Epithelial cell of proximal tubule (primary cell): ENCODE results near the gene KSR2. TPM values are rescaled to one million over a fixed set of nuclear protein-coding genes. Genes with fewer than 3 reads are reported as not detected.

Experiments
- DNase-seq: peaks from one replicate; pipeline ENCODE4 v3.0.0-alpha.2; 2011; ENCODE audit warnings: low read depth
- H3K4me3 ChIP-seq: 2 replicates; pipeline ENCODE4 v1.5.1; 2011; ENCODE audit warnings: low read depth, mild to moderate bottlenecking, low read length
- total RNA-seq: library from RNA; depleted of rRNA; stranded (reverse); fragments of >200 nt; gene quantifications from 2 replicates; pipeline ENCODE4 v1.2.3, GENCODE V29; 2015
- TF ChIP-seq, protein P1 (sequence below): conservative IDR thresholded peaks from 2 replicates; pipeline ENCODE4 v1.5.1; 2012; ENCODE audit warnings: low read depth, mild to moderate bottlenecking, low read length

Gene KSR2
- total RNA-seq, 1 donor from 2014 or later: 0.29 TPM

DNA sequence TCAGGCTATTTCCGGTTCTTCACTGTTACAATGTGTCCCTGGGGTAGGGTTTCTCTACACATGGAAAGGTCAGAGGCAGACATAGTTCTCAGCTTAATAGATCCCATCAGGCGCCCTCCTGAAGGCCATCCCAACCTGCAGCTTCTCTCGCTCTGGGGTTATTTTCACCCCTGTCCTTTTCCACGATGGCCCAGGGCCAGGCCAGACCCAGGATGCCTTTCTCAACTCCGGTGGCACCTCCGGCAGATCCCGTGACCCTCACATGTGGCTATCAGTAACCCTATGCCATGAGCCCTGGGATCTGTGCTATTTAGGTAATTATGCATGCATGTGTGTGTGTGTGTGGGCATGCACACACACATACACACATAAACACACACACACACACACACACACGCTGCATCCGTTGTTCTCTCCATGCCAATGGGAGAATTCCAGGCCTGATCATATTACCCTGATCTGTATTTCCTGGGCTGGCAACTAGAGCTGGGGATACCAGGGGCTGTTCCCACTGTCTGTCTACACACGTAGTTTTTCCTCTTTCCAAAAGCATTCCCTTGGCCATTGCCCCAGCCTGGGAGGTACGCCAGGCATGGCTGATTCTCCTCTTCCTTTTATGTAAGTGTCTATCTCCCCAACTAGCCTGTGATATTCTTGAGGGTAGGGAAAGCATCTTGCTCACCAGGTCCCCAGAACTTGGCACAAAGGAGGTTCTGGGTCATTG is 556.2 kb downstream of the KSR2 start:
- DNase-seq: no peak
- H3K4me3 ChIP-seq: no peak overlapping the region
- TF ChIP-seq, protein P1, sequence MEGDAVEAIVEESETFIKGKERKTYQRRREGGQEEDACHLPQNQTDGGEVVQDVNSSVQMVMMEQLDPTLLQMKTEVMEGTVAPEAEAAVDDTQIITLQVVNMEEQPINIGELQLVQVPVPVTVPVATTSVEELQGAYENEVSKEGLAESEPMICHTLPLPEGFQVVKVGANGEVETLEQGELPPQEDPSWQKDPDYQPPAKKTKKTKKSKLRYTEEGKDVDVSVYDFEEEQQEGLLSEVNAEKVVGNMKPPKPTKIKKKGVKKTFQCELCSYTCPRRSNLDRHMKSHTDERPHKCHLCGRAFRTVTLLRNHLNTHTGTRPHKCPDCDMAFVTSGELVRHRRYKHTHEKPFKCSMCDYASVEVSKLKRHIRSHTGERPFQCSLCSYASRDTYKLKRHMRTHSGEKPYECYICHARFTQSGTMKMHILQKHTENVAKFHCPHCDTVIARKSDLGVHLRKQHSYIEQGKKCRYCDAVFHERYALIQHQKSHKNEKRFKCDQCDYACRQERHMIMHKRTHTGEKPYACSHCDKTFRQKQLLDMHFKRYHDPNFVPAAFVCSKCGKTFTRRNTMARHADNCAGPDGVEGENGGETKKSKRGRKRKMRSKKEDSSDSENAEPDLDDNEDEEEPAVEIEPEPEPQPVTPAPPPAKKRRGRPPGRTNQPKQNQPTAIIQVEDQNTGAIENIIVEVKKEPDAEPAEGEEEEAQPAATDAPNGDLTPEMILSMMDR: no peak

DNA sequence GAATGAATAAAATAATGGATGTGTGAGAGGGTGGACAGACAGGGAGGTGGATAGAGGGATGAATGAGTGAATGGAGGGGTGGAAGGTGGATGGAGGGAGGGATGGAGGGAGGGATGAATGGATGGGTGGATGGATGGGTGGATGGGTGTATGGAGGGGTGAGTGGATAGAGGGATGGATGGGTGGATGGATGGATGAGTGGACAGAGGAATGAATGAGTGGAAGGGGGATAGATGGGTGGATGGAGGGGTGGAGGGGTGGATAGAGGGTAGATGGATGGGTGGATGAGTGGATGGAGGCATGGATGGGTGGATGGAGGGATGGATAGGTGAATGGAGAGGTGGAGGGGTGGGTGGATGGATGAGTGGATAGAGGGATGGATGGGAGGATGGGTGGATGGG is 559.5 kb downstream of the KSR2 start:
- TF ChIP-seq, protein P1: no peak
- no peak overlapping the region for H3K4me3 ChIP-seq
- DNase-seq: no peak

DNA sequence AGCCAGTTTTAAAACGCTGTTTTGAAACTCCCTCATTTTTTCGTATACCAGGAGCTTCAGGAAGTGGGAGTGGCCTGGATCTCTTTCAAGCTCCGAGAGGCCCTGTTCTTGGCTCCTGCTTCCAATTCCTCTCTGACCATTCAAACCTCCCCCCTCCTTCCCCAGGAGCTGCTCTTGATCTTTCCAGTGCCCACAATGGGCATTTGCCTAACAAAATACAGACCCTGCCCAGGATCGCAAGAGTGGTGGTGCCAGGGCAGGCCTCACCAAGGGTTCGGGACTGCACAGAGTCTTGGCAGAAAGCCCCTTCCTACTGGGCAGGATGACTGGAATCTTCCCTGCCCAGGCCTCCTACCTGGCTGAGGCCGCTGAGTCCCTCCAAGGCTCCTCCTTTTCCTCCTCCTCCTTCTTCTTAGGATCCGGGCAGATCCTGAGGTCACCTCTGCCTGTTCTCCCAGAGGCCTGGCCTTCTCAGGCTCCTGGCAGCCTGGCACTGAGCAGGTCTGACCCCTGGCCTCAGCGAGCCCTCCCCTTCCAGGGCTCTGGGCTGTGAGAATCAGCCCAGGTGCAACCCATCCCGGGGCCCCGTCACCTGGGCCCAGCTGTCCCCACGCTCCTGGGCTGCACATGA is 560.5 kb downstream of the KSR2 start:
- H3K4me3 ChIP-seq: no peak overlapping the region
- DNase-seq: peak; percentile 2
- TF ChIP-seq, protein P1: no peak

DNA sequence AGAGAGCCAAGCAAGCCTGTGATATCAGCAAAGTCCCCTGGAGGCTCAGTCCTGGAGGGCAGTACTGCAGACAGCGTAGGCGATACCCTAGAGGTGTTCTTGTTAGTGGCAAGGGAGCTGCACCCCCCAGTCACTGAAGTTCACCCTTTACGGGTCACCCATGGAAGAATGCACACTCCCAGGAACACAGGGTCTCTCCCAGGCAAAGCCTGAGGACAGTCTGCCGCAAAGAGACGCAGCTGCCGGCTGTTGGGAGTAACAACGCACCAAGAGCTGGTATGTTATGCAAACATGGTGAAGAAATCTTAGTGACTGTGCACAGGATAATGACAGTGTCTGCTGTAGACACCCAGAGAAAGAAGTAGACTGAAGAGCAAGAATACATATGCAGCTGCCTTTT is 563.9 kb downstream of the KSR2 start:
- TF ChIP-seq, protein P1: no peak
- DNase-seq: no peak
- H3K4me3 ChIP-seq: no peak overlapping the region

DNA sequence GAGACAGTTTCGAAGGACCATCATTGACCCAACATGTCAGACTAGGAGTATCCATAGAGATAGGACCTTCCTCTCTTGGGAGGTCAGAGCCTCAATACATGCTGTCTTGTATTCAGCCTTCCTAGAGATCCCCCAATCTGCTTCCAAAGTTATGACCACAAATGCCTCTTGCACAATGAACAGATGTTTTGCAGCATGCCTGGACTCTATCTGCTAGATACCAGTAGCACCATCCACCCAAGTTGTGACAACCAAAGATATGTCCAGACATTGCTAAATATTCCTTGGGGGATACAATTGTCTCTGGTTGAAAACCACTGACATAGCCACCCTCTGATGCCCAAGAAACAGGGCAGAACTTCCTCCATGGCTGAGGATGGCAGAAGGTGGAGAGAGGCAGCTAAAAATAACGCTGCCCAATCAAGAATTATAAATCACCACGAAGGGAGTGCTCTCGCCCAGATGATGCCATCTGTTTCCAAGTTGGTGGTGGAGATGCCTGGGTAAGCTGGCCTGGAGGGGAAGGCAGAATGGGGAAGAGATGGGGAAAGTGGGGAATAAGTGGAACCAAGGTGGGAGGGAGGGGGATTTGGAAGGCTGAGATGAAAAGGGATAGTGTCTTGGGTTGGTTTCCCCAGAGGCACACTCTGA is 564.5 kb downstream of the KSR2 start:
- DNase-seq: no peak
- TF ChIP-seq, protein P1: no peak

DNA sequence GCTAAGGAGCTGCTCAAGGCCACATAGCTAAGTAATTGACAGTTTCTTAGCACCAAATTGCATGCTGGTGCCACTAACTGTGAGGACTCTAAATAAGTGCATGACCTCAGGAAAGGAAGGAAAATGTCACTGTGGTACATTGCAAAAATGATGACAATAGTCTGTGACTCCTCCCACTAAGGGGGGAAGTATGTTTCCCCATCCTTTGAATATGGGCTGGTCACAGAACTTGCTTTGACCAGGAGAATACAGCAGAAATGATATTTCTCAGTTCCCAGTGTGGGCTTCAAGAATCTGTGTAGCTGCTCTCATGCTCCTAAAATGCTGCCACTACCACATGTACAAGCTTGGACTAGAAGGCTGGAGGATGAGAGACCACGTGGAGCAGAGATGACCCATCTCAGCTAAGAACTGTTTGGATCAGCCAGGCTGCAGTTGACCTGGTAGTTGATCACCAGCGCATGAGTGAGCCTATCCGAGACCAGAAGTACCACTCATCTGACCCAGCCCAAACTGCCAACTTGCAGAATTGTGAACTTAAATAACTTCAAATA is 565.1 kb downstream of the KSR2 start:
- TF ChIP-seq, protein P1: no peak
- no peak for DNase-seq
- no peak overlapping the region for H3K4me3 ChIP-seq

More for the DNA sequence above, 564.5 kb downstream of the KSR2 start:
- no peak overlapping the region for H3K4me3 ChIP-seq

Other genes starting within 250 kb of the KSR2 start
- gene RFC5, start 47.7 kb upstream of the KSR2 start, total RNA-seq: 31.0 and 62.1 TPM in 2 replicates
- 79.6 and 129 TPM in 2 replicates for gene WSB2, start 92.2 kb upstream of the KSR2 start, total RNA-seq
- 24.6 and 31.0 TPM in 2 replicates for gene VSIG10, start 135.0 kb upstream of the KSR2 start, total RNA-seq
- 445 and 494 TPM in 2 replicates for gene PEBP1, start 167.1 kb upstream of the KSR2 start, total RNA-seq